ENCODE data around the gene OPN1MW3. TPM values are rescaled to one million over a fixed set of nuclear protein-coding genes. Genes with fewer than 3 reads are reported as not detected.

Gene OPN1MW3
- total RNA-seq, result not detected

GRCh38 chrX:154257282-154257681 lies at the start of gene OPN1MW3:
Gene OPN1MW3, plus strand, starts transcription at chrX:154257582. Its CDS starts 38 bp downstream, at chrX:154257620.

GRCh38 chrX:154219456-154219855 lies 37.9 kb upstream of the OPN1MW3 start, which contains the start of gene OPN1MW2:
Gene OPN1MW2, plus strand, starts transcription at chrX:154219756. Its CDS starts 60 bp downstream, at chrX:154219816.

GRCh38 chrX:154294791-154295574 lies 37.6 kb downstream of the OPN1MW3 start, which contains the start of gene TEX28:
Gene TEX28, minus strand, starts transcription at chrX:154295124. Its CDS starts 3,007 bp downstream, at chrX:154292117.

GRCh38 chrX:154295664-154296310 lies 38.4 kb downstream of the OPN1MW3 start, which contains the start of gene TKTL1:
Gene TKTL1, plus strand, starts transcription at chrX:154295795. Its CDS starts 65 bp downstream, at chrX:154295860.

Other genes with a start within 250 kb of the OPN1MW3 start
- gene IRAK1, start 237.7 kb upstream of the OPN1MW3 start, total RNA-seq, result 32.6 TPM
- 30.7 TPM for gene MECP2, start 159.9 kb upstream of the OPN1MW3 start, total RNA-seq
- not detected for gene OPN1LW, start 113.3 kb upstream of the OPN1MW3 start, total RNA-seq
- gene OPN1MW, start 75.0 kb upstream of the OPN1MW3 start, total RNA-seq, result not detected
- gene OPN1MW2, start 37.8 kb upstream of the OPN1MW3 start, total RNA-seq, result not detected
- not detected for gene TEX28, start 37.5 kb downstream of the OPN1MW3 start, total RNA-seq
- 0.18 TPM for gene TKTL1, start 38.2 kb downstream of the OPN1MW3 start, total RNA-seq
- 813 TPM for gene FLNA, start 117.1 kb downstream of the OPN1MW3 start, total RNA-seq
- 61.3 TPM for gene EMD, start 121.7 kb downstream of the OPN1MW3 start, total RNA-seq
- 2,753 TPM for gene RPL10, start 140.8 kb downstream of the OPN1MW3 start, total RNA-seq
- 27.1 TPM for gene DNASE1L1, start 151.7 kb downstream of the OPN1MW3 start, total RNA-seq
- gene TAFAZZIN, start 154.0 kb downstream of the OPN1MW3 start, total RNA-seq, result 35.7 TPM
- gene ATP6AP1, start 171.1 kb downstream of the OPN1MW3 start, total RNA-seq, result 106 TPM
- gene GDI1, start 179.6 kb downstream of the OPN1MW3 start, total RNA-seq, result 103 TPM
- gene FAM50A, start 186.6 kb downstream of the OPN1MW3 start, total RNA-seq, result 26.0 TPM
- 28.7 TPM for gene PLXNA3, start 200.7 kb downstream of the OPN1MW3 start, total RNA-seq
- 11.6 TPM for gene LAGE3, start 221.7 kb downstream of the OPN1MW3 start, total RNA-seq
- 31.4 TPM for gene UBL4A, start 229.0 kb downstream of the OPN1MW3 start, total RNA-seq
- 17.9 TPM for gene SLC10A3, start 233.0 kb downstream of the OPN1MW3 start, total RNA-seq